Stimulated activated CD4-positive, alpha-beta T cell treated with anti-CD3 and anti-CD28 coated beads, Interleukin-1b, Interleukin-23, amount 100 ng/mL, for 4 hours (primary cell): ENCODE data around the gene RAB3C.

ENCODE experiments used
- DNase-seq, 2 donors: peaks; one replicate each; pipeline ENCODE4 v3.0.0-alpha.2; 2020; ENCODE audit warnings: low read depth in 2 of 2

RAB3C gene

GRCh38 chr5:58885260-58885659, 302.4 kb downstream of the RAB3C start:
- no peak for DNase-seq

DNA sequence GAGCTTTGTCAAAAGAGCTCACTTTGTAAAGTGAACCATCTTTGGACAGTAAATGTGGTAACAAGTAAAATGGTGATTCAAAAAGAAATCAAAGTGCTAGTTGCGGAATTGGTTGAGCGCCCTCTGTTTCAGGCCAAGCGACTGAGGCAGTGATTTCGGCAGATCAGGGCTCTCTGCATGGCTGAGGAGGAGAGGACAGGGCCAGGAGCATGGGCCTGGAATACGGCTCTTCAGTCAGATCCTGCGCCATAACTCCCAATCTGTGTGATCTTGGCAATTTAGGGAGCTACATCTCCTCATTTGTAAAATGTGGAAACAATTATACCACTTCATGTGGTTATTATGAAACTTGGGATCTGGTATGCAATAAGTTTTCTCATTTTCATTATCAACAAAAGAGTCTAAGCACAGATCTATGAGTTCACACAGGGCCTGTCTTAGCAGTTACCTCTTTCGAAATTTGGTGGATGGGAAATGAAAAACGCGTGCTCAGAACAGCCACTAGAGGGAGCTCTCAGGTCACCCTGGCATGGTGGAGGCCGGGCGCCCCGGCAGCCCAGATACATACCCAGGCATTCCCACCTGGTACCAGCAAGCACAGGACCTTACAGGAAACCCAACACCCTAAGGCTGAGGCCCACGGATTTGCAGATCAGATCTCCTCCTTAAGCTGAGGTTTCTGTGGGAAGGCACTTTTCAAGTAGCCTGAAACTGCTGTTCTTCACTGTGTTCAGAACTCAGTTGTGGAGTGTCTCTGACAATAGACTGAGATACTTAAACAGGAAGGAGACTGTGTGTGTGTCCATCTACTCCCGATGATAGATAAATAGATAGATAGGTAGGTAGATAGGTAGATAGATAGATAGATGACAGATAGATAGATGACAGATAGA, 303.7 kb downstream of the RAB3C start:
- DNase-seq = peak; percentile 36 to 54

- no peak for DNase-seq
Measured at GRCh38 chr5:58887311-58887710, 304.4 kb downstream of the RAB3C start.

DNA sequence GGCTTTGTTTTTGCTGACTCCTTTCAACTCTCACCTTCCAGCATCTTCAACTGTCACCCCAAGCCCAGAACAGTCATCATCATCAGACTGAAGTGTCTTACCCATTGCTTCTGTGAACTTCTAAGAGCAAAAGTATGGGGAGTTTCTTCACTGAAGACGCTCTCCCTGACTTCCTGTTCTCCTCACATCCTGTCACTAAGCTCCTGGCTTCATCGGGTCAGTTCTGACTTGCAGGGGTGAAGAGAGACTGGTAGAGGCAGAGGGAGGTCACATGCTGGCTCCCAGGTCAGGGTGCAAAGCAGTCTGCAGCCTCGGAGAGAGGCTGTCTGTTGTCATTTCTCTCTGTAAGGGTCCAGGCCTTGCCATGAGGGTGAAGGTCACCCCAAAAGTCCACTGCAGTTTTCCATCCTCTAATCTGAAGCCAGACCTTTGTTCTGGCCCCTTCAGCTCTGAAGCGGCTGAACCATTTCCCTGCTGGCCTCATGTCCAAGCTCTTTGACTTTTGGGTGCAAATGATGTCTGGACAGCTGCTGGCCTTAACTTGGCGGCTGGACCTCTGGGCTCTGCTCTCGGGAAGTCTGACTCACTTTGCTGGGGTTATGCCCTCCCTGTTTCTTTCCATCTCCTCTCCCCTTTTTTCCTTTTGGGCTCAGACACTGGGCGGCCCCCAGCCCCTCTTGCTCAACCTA, 305.0 kb downstream of the RAB3C start:
- no peak for DNase-seq

GRCh38 chr5:58890265-58890664, 307.4 kb downstream of the RAB3C start:
- no peak for DNase-seq

GRCh38 chr5:58890701-58891085, 307.8 kb downstream of the RAB3C start:
- DNase-seq = no peak

- peak; percentile 53 to 57 for DNase-seq
Measured at GRCh38 chr5:58891086-58891970, 308.5 kb downstream of the RAB3C start.

GRCh38 chr5:58891971-58892343, 309.1 kb downstream of the RAB3C start:
- DNase-seq = no peak

DNA sequence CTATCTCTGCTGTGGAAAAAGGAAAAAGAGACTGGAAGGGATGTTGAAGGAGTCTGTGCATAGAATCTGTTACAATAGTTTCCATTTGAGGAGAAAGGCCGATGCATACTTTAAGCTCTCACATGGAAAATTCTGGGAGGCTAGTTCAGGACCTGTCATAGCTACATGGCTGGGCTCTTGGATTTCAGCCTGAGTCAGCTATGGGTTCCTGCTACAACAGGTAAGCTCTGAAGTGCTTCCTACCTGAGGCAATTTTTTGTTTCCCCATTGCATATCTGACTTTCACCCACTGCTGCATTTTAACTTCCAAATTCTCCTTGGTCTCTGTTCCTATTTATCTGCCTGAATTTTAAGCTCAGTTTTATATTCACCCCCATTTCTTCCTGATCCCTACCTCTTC, 310.7 kb downstream of the RAB3C start:
- no peak for DNase-seq

DNA sequence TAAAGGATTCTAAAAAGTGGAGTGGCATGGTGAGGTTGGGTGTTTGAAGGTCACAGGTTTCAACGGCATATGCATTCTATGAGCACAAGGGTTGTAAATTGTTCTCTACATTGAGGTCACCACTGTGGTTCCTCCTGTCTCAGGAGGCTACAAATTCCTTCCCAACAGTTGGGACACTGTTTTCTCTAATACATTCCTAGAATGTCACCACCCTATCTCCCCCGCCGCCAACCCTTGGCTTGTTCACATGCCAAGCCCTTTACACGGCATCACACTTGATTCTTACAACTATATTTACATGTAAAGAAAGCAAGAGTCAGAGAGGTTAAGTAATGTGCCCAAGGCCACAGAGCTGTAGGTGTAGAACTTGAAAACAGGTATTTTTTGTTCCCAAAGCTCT, 315.1 kb downstream of the RAB3C start:
- DNase-seq = no peak

GRCh38 chr5:58898538-58898937, 315.7 kb downstream of the RAB3C start:
- no peak for DNase-seq

DNA sequence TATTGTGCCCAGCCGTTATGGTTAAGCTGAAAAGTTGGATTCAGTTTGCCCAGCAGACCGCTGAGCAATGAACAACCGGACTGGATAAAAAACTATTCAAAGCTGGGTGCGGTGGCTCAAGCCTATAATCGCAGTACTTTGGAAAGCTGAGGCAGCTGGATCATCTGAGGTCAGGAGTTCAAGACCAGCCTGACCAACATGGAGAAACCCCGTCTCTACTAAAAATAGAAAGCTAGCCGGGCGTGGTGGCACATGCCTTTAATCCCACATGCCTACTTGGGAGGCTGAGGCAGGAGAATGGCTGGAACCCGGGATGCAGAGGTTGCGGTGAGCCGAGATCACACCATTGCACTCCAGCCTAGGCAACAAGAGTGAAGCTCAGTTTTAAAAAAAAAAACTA, 318.4 kb downstream of the RAB3C start:
- DNase-seq = no peak

DNA sequence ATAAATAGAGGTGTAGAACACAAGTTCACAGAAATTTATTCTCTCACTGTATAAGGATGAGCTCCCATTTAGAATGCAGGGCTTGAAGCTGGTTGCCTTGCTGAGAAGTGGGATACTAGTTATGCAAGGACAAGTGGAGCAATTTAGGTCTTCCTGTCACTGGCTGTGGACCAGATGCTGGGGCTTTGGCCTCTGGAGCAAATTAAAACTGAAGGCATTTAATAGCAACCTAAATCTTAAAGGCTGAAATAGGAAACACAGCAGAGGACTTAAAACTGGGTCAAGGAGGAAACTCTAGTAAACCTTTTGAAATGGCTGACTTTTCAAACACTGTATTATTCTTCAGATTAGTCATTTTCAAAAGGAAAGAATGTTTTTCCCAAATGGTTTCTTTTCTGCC, 319.4 kb downstream of the RAB3C start:
- DNase-seq = no peak

GRCh38 chr5:58902765-58903164, 319.9 kb downstream of the RAB3C start:
- DNase-seq = no peak

DNA sequence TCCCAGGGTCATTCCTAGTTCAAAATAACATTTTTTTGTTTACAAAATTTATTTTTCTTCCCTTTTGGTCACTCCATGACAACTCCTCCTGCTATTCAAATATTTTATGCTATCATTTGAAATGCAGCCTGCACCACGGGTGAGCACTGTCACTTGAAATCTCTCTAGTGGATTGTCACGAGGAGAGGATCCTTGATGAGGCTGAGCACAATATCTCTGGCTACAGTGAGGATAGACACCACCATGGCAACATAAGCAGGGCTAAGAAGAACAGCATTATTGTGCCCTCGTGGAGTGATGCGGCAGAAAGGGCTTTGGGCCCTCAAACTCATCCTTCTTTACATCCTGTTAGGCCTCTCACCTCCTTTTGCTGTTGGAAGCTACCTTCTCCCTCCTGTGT, 321.9 kb downstream of the RAB3C start:
- no peak for DNase-seq

DNA sequence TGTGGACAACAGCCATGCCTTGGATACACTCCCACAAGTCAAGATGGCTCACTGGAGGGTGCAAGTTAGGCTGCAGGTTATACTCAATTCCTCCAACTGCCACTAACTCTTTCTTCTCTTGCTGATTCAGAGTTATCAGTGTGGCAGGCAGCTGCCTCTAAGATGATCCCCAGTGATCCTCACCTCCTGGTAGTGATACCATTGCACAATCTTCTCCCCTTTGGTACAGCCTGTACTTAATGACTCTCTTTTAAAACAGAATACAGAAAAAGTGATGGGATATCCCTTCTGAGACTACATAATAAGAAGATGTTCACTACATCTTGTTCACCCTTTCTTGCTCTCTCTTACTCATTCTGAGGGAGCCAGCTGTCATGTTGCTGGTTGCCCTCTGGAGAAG, 323.1 kb downstream of the RAB3C start:
- no peak for DNase-seq
